WTC11 (cell line): ENCODE measurements around the gene SND1.

ENCODE experiments used
- GTF2I ChIP-seq: fragments of 250-450 bp; sonication (Bioruptor Pico); conservative IDR thresholded peaks from 2 replicates; pipeline ENCODE4 v1.4.0; 2021; ENCODE audit warnings: mild to moderate bottlenecking
- MLX ChIP-seq: sonication (generic); formaldehyde crosslinking; IDR thresholded peaks from 2 replicates; pipeline ENCODE4 v1.8.1; 2023; ENCODE audit warnings: mild to moderate bottlenecking, missing genetic modification reagents, moderate library complexity
- NR2C2 ChIP-seq: sonication (generic); formaldehyde crosslinking; IDR thresholded peaks from 2 replicates; pipeline ENCODE4 v1.8.0; 2022; ENCODE audit warnings: mild to moderate bottlenecking, missing genetic modification reagents
- PRDM15 ChIP-seq: sonication (generic); formaldehyde crosslinking; IDR thresholded peaks from 2 replicates; pipeline ENCODE4 v1.8.0; 2022; ENCODE audit warnings: missing genetic modification reagents
- TF ChIP-seq, protein P1 (sequence below): fragments of 200-600 bp; IDR thresholded peaks from 2 replicates; pipeline ENCODE4 v1.8.0; 2022; ENCODE audit warnings: antibody characterized with exemption

GRCh38 chr7:127981965-127982364, 330.0 kb downstream of the SND1 start:
- TF ChIP-seq NR2C2 (CRISPR knock-in tag): no peak
- TF ChIP-seq, protein P1, sequence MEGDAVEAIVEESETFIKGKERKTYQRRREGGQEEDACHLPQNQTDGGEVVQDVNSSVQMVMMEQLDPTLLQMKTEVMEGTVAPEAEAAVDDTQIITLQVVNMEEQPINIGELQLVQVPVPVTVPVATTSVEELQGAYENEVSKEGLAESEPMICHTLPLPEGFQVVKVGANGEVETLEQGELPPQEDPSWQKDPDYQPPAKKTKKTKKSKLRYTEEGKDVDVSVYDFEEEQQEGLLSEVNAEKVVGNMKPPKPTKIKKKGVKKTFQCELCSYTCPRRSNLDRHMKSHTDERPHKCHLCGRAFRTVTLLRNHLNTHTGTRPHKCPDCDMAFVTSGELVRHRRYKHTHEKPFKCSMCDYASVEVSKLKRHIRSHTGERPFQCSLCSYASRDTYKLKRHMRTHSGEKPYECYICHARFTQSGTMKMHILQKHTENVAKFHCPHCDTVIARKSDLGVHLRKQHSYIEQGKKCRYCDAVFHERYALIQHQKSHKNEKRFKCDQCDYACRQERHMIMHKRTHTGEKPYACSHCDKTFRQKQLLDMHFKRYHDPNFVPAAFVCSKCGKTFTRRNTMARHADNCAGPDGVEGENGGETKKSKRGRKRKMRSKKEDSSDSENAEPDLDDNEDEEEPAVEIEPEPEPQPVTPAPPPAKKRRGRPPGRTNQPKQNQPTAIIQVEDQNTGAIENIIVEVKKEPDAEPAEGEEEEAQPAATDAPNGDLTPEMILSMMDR: no peak
- TF ChIP-seq MLX (CRISPR knock-in tag): no peak
- TF ChIP-seq PRDM15 (CRISPR knock-in tag): no peak
- TF ChIP-seq GTF2I (CRISPR knock-in tag): no peak
